K562 (cell line): ENCODE measurements around the gene BASP1. TPM values are rescaled to one million over a fixed set of nuclear protein-coding genes. Genes with fewer than 3 reads are reported as not detected.
"Not testable (repeated sequence)": the region's sequence is repeated elsewhere in the genome, so short reads cannot be mapped to it uniquely, and the experiment has no call there.

Source experiments
- ATAC-seq: fragments of 200-7000 bp; cut with Tn5 transposase; 3 replicates; pipeline ENCODE4 v1.9.1; 2020; ENCODE audit warnings: moderate library complexity
- BruUV-seq: library from RNA; stranded (reverse); fragments of 400-500 nt; replicated peaks from 2 replicates; lab custom pipeline; 2021; lab: Mats Ljungman, UMichigan
- CTCF ChIA-PET: fragments of 300-600 bp; formaldehyde crosslinking; extraction: SDS; loops from one replicate; lab custom pipeline; 2021; ENCODE audit warnings: low intra/inter-chr PET ratio; lab: Yijun Ruan, JAX
- POLR2A ChIA-PET: fragments of 300-600, 350-650 bp; sonication (Branson Sonifier 250); formaldehyde crosslinking; extraction: SDS; loops from one replicate; lab custom pipeline; 2021; ENCODE audit warnings: antibody characterized with exemption, inconsistent platforms; lab: Yijun Ruan, JAX
- DNase-seq, 4 experiments: peaks; one replicate each; pipeline versions ENCODE4 v3.0.0 to v3.0.0-alpha.2; 2011 to 2018; ENCODE audit warnings: low spot score in 3 of 4, mixed read lengths in 3 of 4; ENCODE audit errors: extremely low read depth in 1 of 4
- FAIRE-seq: peaks from 2 replicates; lab custom pipeline; 2011; peaks lifted over from hg19 to GRCh38; lab: Jason Lieb, UNC
- H2AFZ ChIP-seq: 2 replicates; pipeline ENCODE4 v1.6.0; 2011; ENCODE audit warnings: low read depth, low read length, control low read depth, inconsistent platforms
- H3K27ac ChIP-seq: fragments of 200-600 bp; 3 replicates; pipeline ENCODE4 v1.8.0; 2011; ENCODE audit warnings: low read depth, mild to moderate bottlenecking, control low read depth, inconsistent platforms, low read length, moderate library complexity, mixed read lengths; ENCODE audit errors: extremely low read depth
- H3K27me3 ChIP-seq, 2 experiments: fragments of 300-600 bp in 1 of 2; 2 replicates in 1 of 2; 3 replicates in 1 of 2; pipeline versions ENCODE4 v1.6.0 to v1.8.0; 2011; ENCODE audit warnings: inconsistent platforms in 2 of 2, low read length in 2 of 2, mild to moderate bottlenecking in 1 of 2, mixed read lengths in 1 of 2, moderate library complexity in 1 of 2; ENCODE audit not compliant: control insufficient read depth in 2 of 2, insufficient read depth in 2 of 2
- H3K36me3 ChIP-seq: fragments of 300-600 bp; 3 replicates; pipeline ENCODE4 v1.8.0; 2011; ENCODE audit warnings: mild to moderate bottlenecking, low read length, inconsistent platforms; ENCODE audit not compliant: control insufficient read depth, insufficient read depth
- H3K4me1 ChIP-seq, 2 experiments: fragments of 200-600 bp in 1 of 2; replicated peaks in 1 of 2; 2 replicates in 1 of 2; 3 replicates in 1 of 2; pipeline versions ENCODE4 v1.5.1 to v1.8.0; 2011; ENCODE audit warnings: inconsistent platforms in 2 of 2, low read length in 2 of 2, mild to moderate bottlenecking in 1 of 2, mixed read lengths in 1 of 2, moderate library complexity in 1 of 2; ENCODE audit not compliant: control insufficient read depth in 2 of 2, insufficient read depth in 2 of 2
- H3K4me2 ChIP-seq: 2 replicates; pipeline ENCODE4 v1.6.1; 2011; ENCODE audit warnings: low read length, control low read depth, inconsistent platforms, mixed read lengths; ENCODE audit not compliant: insufficient read depth
- H3K4me3 ChIP-seq: fragments of 200-600 bp; sonication (generic), shearing (Covaris generic); 2 replicates; pipeline ENCODE4 v1.5.1; 2016; ENCODE audit warnings: control low read depth, inconsistent platforms
- H3K79me2 ChIP-seq: fragments of 200-600 bp; 3 replicates; pipeline ENCODE4 v1.8.0; 2011; ENCODE audit warnings: low read length, inconsistent platforms; ENCODE audit not compliant: control insufficient read depth, insufficient read depth
- H3K9ac ChIP-seq, 2 experiments: 2 replicates each; pipeline versions ENCODE4 v1.6.0 to v1.6.1; 2011; ENCODE audit warnings: low read depth in 2 of 2, low read length in 2 of 2, control low read depth in 1 of 2, inconsistent platforms in 1 of 2, mild to moderate bottlenecking in 1 of 2, mixed read lengths in 1 of 2; ENCODE audit not compliant: insufficient read depth in 1 of 2
- H3K9me1 ChIP-seq: one replicate; pipeline ENCODE4 v1.6.0; 2011; ENCODE audit warnings: inconsistent platforms, mild to moderate bottlenecking, low read length, moderate library complexity; ENCODE audit not compliant: control insufficient read depth, insufficient read depth
- H3K9me3 ChIP-seq: replicated peaks from 2 replicates; pipeline ENCODE4 v1.5.1; 2011; ENCODE audit warnings: low read depth, low read length, inconsistent platforms; ENCODE audit not compliant: control insufficient read depth, insufficient read depth
- H4K20me1 ChIP-seq: replicated peaks from 2 replicates; pipeline ENCODE4 v1.6.1; 2011; ENCODE audit warnings: low read length, inconsistent platforms, mixed read lengths; ENCODE audit not compliant: control insufficient read depth, insufficient read depth
- CCAR2 ChIP-seq: fragments of 200-400 bp; formaldehyde crosslinking; IDR thresholded peaks from 2 replicates; pipeline ENCODE4 v1.6.1; 2017; ENCODE audit warnings: mild to moderate bottlenecking, low read depth, low read length
- ZNF436 ChIP-seq: fragments of 250-450, 450-650 bp; sonication (Bioruptor Pico); formaldehyde crosslinking; IDR thresholded peaks from 2 replicates; pipeline ENCODE4 v1.7.0; 2020; ENCODE audit warnings: mild to moderate bottlenecking
- WGBS: fragments of 100-300 bp; shearing (Covaris generic); methylation state at CpG from one replicate; pipeline ENCODE4 v1.1.6; 2016; ENCODE audit warnings: low coverage, mixed read lengths; ENCODE audit not compliant: insufficient coverage; ENCODE audit errors: missing lambda C conversion rate; 5-methylcytosine and 5-hydroxymethylcytosine counted together
- in situ Hi-C: fragments of 300-500 bp; cut with MboI; formaldehyde crosslinking; loops from 4 replicates; pipeline ENCODE4 v1.15.0; 2018; ENCODE audit warnings: inconsistent platforms, mixed read lengths
- intact Hi-C: fragments of 100-400 bp; cut with micrococcal nuclease; formaldehyde crosslinking; loops from 2 replicates; pipeline ENCODE4 v1.14.2; 2022
- polyA plus RNA-seq, 8 experiments: library from polyadenylated mRNA; depleted of rRNA in 4 of 8; stranded (reverse) in 5 of 8; unstranded in 3 of 8; fragments of >200 nt; fragmentation: Nextera tagmentation in 2 of 8; fragmentation: Illumina TruSeq in 1 of 8; extraction: Ambion mirVana in 2 of 8; extraction: Trizol in 1 of 8; gene quantifications; 2 replicates each; pipeline versions ENCODE4 v1.2.1 to v1.2.3, GENCODE V29; 2011 to 2014; ENCODE audit warnings: inconsistent platforms in 1 of 8, missing spikeins in 1 of 8
- total RNA-seq, 7 experiments: library from RNA; depleted of rRNA in 6 of 7; stranded (reverse); fragments of >200 nt in 6 of 7; fragmentation: Illumina TruSeq in 2 of 7; extraction: Trizol in 2 of 7; gene quantifications; 2 replicates each; pipeline versions ENCODE4 v1.2.1 to v1.2.3, GENCODE V29; 2011 to 2021; ENCODE audit warnings: low replicate concordance in 1 of 7
- TF ChIP-seq, protein P1 (sequence below): fragments of 250-450 bp; sonication (Bioruptor Pico); IDR thresholded peaks from 2 replicates; pipeline ENCODE4 v1.8.0; 2022; ENCODE audit warnings: moderate library complexity, mild to moderate bottlenecking, inconsistent platforms
- TF ChIP-seq, protein P2 (sequence below): sonication (generic); formaldehyde crosslinking; IDR thresholded peaks from 2 replicates; pipeline ENCODE4 v1.8.0; 2022; ENCODE audit warnings: mild to moderate bottlenecking, missing genetic modification reagents
- TF ChIP-seq, protein P3 (sequence below): IDR thresholded peaks from 2 replicates; pipeline ENCODE4 v1.6.1; 2016; ENCODE audit warnings: missing genetic modification characterization, missing compliant biosample characterization

Gene BASP1
- total and polyA plus RNA-seq, 9 of the 15 experiments (the other 6 are each of a cell fraction or from before 2014, with no cell fraction given), result 0.22 TPM; not detected in 8

DNA sequence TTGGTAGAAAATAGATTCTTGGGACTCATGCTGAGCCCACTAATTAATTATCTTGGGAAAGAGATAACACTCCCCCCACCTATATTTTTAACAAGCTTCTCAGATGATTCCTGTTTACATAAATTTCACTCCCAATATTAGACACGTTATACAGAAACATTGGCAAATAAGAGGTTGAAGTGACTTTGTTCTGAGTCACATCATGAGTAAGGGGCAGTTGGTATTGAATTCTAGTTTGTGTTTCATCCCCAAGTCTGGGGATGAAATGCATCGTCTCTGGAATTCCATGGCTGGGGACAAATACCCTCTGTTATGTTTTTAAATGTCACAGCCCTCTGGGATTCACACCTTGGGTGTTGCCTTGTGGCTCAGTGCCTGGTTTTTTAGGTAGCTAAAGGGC, 41.0 kb downstream of the BASP1 start (continued):
- TF ChIP-seq, protein P1, sequence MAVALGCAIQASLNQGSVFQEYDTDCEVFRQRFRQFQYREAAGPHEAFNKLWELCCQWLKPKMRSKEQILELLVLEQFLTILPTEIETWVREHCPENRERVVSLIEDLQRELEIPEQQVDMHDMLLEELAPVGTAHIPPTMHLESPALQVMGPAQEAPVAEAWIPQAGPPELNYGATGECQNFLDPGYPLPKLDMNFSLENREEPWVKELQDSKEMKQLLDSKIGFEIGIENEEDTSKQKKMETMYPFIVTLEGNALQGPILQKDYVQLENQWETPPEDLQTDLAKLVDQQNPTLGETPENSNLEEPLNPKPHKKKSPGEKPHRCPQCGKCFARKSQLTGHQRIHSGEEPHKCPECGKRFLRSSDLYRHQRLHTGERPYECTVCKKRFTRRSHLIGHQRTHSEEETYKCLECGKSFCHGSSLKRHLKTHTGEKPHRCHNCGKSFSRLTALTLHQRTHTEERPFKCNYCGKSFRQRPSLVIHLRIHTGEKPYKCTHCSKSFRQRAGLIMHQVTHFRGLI (CRISPR knock-in tag), result no peak
- TF ChIP-seq CCAR2 (no peak), ZNF436 (no peak)
- TF ChIP-seq, protein P2, sequence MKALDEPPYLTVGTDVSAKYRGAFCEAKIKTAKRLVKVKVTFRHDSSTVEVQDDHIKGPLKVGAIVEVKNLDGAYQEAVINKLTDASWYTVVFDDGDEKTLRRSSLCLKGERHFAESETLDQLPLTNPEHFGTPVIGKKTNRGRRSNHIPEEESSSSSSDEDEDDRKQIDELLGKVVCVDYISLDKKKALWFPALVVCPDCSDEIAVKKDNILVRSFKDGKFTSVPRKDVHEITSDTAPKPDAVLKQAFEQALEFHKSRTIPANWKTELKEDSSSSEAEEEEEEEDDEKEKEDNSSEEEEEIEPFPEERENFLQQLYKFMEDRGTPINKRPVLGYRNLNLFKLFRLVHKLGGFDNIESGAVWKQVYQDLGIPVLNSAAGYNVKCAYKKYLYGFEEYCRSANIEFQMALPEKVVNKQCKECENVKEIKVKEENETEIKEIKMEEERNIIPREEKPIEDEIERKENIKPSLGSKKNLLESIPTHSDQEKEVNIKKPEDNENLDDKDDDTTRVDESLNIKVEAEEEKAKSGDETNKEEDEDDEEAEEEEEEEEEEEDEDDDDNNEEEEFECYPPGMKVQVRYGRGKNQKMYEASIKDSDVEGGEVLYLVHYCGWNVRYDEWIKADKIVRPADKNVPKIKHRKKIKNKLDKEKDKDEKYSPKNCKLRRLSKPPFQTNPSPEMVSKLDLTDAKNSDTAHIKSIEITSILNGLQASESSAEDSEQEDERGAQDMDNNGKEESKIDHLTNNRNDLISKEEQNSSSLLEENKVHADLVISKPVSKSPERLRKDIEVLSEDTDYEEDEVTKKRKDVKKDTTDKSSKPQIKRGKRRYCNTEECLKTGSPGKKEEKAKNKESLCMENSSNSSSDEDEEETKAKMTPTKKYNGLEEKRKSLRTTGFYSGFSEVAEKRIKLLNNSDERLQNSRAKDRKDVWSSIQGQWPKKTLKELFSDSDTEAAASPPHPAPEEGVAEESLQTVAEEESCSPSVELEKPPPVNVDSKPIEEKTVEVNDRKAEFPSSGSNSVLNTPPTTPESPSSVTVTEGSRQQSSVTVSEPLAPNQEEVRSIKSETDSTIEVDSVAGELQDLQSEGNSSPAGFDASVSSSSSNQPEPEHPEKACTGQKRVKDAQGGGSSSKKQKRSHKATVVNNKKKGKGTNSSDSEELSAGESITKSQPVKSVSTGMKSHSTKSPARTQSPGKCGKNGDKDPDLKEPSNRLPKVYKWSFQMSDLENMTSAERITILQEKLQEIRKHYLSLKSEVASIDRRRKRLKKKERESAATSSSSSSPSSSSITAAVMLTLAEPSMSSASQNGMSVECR (CRISPR knock-in tag), result no peak
- TF ChIP-seq, protein P3, sequence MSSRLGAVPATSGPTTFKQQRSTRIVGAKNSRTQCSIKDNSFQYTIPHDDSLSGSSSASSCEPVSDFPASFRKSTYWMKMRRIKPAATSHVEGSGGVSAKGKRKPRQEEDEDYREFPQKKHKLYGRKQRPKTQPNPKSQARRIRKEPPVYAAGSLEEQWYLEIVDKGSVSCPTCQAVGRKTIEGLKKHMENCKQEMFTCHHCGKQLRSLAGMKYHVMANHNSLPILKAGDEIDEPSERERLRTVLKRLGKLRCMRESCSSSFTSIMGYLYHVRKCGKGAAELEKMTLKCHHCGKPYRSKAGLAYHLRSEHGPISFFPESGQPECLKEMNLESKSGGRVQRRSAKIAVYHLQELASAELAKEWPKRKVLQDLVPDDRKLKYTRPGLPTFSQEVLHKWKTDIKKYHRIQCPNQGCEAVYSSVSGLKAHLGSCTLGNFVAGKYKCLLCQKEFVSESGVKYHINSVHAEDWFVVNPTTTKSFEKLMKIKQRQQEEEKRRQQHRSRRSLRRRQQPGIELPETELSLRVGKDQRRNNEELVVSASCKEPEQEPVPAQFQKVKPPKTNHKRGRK (tag), result no peak
- TF ChIP-seq, all 486 proteins: peak for 0

DNA sequence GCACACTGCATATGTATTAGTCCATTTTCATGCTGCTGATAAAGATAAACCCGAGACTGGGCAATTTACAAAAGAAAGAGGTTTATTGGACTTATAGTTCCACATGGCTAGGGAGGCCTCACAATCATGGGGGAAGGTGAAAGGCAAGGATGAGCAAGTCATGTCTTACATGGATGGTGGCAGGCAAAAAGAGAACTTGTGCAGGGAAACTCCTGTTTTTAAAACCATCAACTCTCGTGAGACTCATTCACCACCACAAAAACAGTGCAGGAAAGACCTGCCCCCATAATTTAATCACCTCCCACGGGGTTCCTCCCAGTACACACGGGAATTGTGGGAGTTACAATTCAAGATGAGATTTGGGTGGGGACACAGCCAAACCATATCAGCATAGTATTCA, 41.6 kb downstream of the BASP1 start:
- H3K79me2 ChIP-seq, H4K20me1 ChIP-seq, intact Hi-C loops, H3K36me3 ChIP-seq, CTCF ChIA-PET, in situ Hi-C loops, DNase-seq, H3K4me3 ChIP-seq, H2AFZ ChIP-seq, H3K27ac ChIP-seq, FAIRE-seq, H3K4me2 ChIP-seq, POLR2A ChIA-PET, H3K4me1 ChIP-seq, H3K27me3 ChIP-seq, H3K9me3 ChIP-seq, H3K9ac ChIP-seq, BruUV-seq, ATAC-seq, H3K9me1 ChIP-seq: not testable (repeated sequence)
- WGBS, result 2% methylated on average over 4 of the region's 4 CpGs
